ENCODE results near the gene ANGPTL8.

The ANGPTL8 gene

GRCh38 chr19:11239377-11240000 is at the start of gene ANGPTL8:
ANGPTL8 (plus strand) TSS chr19:11239619; CDS start chr19:11239638, 19 bp downstream.
- no peak for DNase-seq
- H3K4me3 Mint-ChIP-seq, result no peak within 1 kb of the TSS
- H3K27me3 Mint-ChIP-seq, result peaks cover 39% of the 10 kb centered on the region
- peaks cover 13% of the 10 kb centered on the region for H3K9me3 Mint-ChIP-seq
- CTCF ChIA-PET, result no interaction called here
- H3K36me3 Mint-ChIP-seq, result no peaks in the 10 kb centered on the region
- H3K4me1 Mint-ChIP-seq, result peaks cover 6% of the 10 kb centered on the region
- no peak within 1 kb of the TSS for H3K27ac Mint-ChIP-seq

- Mint-ChIP-seq H3K27me3 (peaks cover 25% of the 10 kb centered on the region), H3K9me3 (no peaks in the 10 kb centered on the region), H3K4me3 (no peak overlapping the region), H3K4me1 (peaks cover 7% of the 10 kb centered on the region), H3K27ac (no peak overlapping the region), H3K36me3 (no peaks in the 10 kb centered on the region)
- CTCF ChIA-PET, result interaction anchor here (1.1 kb wide), 1 partner anchor 105 kb away, joined by 3 read pairs; no protein-coding TSS in a partner anchor
- no peak for DNase-seq
Observed at GRCh38 chr19:11190501-11190900, 48.9 kb upstream of the ANGPTL8 start.

GRCh38 chr19:11191273-11191755 is 48.1 kb upstream of the ANGPTL8 start:
- Mint-ChIP-seq H3K4me1 (peaks cover 13% of the 10 kb centered on the region), H3K4me3 (no peak overlapping the region), H3K9me3 (no peaks in the 10 kb centered on the region), H3K27me3 (peaks cover 28% of the 10 kb centered on the region), H3K27ac (no peak overlapping the region), H3K36me3 (no peaks in the 10 kb centered on the region)
- no peak for DNase-seq
- CTCF ChIA-PET, result interaction anchor here (1.1 kb wide), 1 partner anchor 106 kb away, joined by 3 read pairs; no protein-coding TSS in a partner anchor

- Mint-ChIP-seq H3K4me1 (peaks cover 16% of the 10 kb centered on the region), H3K9me3 (no peaks in the 10 kb centered on the region), H3K27ac (no peak overlapping the region), H3K27me3 (peaks cover 27% of the 10 kb centered on the region), H3K4me3 (no peak overlapping the region), H3K36me3 (no peaks in the 10 kb centered on the region)
- no peak for DNase-seq
- CTCF ChIA-PET, result no interaction called here
Observed at GRCh38 chr19:11191934-11192333, 47.5 kb upstream of the ANGPTL8 start.

- CTCF ChIA-PET, result no interaction called here
- DNase-seq, result no peak
- Mint-ChIP-seq H3K36me3 (no peaks in the 10 kb centered on the region), H3K4me3 (no peak overlapping the region), H3K27ac (no peak overlapping the region), H3K4me1 (peaks cover 21% of the 10 kb centered on the region), H3K27me3 (peaks cover 29% of the 10 kb centered on the region), H3K9me3 (no peaks in the 10 kb centered on the region)
Observed at GRCh38 chr19:11192957-11193939, 46.2 kb upstream of the ANGPTL8 start.

- Mint-ChIP-seq H3K27ac (no peak overlapping the region), H3K4me1 (peaks cover 21% of the 10 kb centered on the region), H3K4me3 (no peak overlapping the region), H3K36me3 (no peaks in the 10 kb centered on the region), H3K9me3 (no peaks in the 10 kb centered on the region), H3K27me3 (peaks cover 39% of the 10 kb centered on the region)
- no peak for DNase-seq
- CTCF ChIA-PET, result no interaction called here
Observed at GRCh38 chr19:11194173-11194572, 45.2 kb upstream of the ANGPTL8 start.

- H3K27ac Mint-ChIP-seq, result peak overlapping the region; percentile 42
- no peaks in the 10 kb centered on the region for H3K36me3 Mint-ChIP-seq
- peak overlapping the region; percentile 35 for H3K4me3 Mint-ChIP-seq
- no peaks in the 10 kb centered on the region for H3K9me3 Mint-ChIP-seq
- peak; percentile 46 for DNase-seq
- CTCF ChIA-PET, result interaction anchor here (0.6 kb wide), 1 partner anchor 24 kb away, joined by 3 read pairs; no protein-coding TSS in a partner anchor
- H3K27me3 Mint-ChIP-seq, result peaks cover 44% of the 10 kb centered on the region
- H3K4me1 Mint-ChIP-seq, result peaks cover 21% of the 10 kb centered on the region
Observed at GRCh38 chr19:11194656-11195558, 44.5 kb upstream of the ANGPTL8 start.

- Mint-ChIP-seq H3K9me3 (no peaks in the 10 kb centered on the region), H3K4me3 (peak overlapping the region; percentile 1), H3K36me3 (no peaks in the 10 kb centered on the region), H3K27ac (no peak overlapping the region), H3K4me1 (peaks cover 21% of the 10 kb centered on the region), H3K27me3 (peaks cover 49% of the 10 kb centered on the region)
- DNase-seq, result no peak
- CTCF ChIA-PET, result no interaction called here
Observed at GRCh38 chr19:11195681-11196080, 43.7 kb upstream of the ANGPTL8 start.

- Mint-ChIP-seq H3K27ac (peak overlapping the region; percentile 16), H3K4me3 (peak overlapping the region; percentile 71), H3K27me3 (peaks cover 49% of the 10 kb centered on the region), H3K4me1 (peaks cover 21% of the 10 kb centered on the region), H3K36me3 (no peaks in the 10 kb centered on the region), H3K9me3 (no peaks in the 10 kb centered on the region)
- CTCF ChIA-PET, result no interaction called here
- peak; percentile 36 for DNase-seq
Observed at GRCh38 chr19:11196406-11197287, 42.8 kb upstream of the ANGPTL8 start.

GRCh38 chr19:11197291-11198174 is 41.9 kb upstream of the ANGPTL8 start, which contains the start of gene KANK2:
KANK2 (minus strand) TSS chr19:11197545; CDS start chr19:11194511, 3,034 bp downstream.
- DNase-seq, result peak; percentile 83
- Mint-ChIP-seq H3K27me3 (peaks cover 49% of the 10 kb centered on the region), H3K4me1 (peaks cover 21% of the 10 kb centered on the region), H3K9me3 (no peaks in the 10 kb centered on the region), H3K27ac (peak within 1 kb of the TSS; percentile 16), H3K36me3 (no peaks in the 10 kb centered on the region), H3K4me3 (peak within 1 kb of the TSS; percentile 77)
- CTCF ChIA-PET, result no interaction called here

GRCh38 chr19:11198175-11198534 is 41.3 kb upstream of the ANGPTL8 start:
- no peaks in the 10 kb centered on the region for H3K36me3 Mint-ChIP-seq
- CTCF ChIA-PET, result interaction anchor here (0.8 kb wide), 1 partner anchor 162 kb away, joined by 4 read pairs; no protein-coding TSS in a partner anchor
- H3K9me3 Mint-ChIP-seq, result no peaks in the 10 kb centered on the region
- H3K4me3 Mint-ChIP-seq, result peak overlapping the region; percentile 77
- no peak overlapping the region for H3K27ac Mint-ChIP-seq
- H3K4me1 Mint-ChIP-seq, result peaks cover 21% of the 10 kb centered on the region
- H3K27me3 Mint-ChIP-seq, result peaks cover 52% of the 10 kb centered on the region
- no peak for DNase-seq

- Mint-ChIP-seq H3K9me3 (no peaks in the 10 kb centered on the region), H3K27me3 (peaks cover 60% of the 10 kb centered on the region), H3K27ac (no peak overlapping the region), H3K4me3 (peak overlapping the region; percentile 40), H3K4me1 (peaks cover 21% of the 10 kb centered on the region), H3K36me3 (no peaks in the 10 kb centered on the region)
- CTCF ChIA-PET, result interaction anchor here (0.8 kb wide), 1 partner anchor 163 kb away, joined by 4 read pairs; no protein-coding TSS in a partner anchor
- no peak for DNase-seq
Observed at GRCh38 chr19:11198769-11199424, 40.5 kb upstream of the ANGPTL8 start.

Data from activated naive CD4-positive, alpha-beta T cell treated with anti-CD3 and anti-CD28 coated beads, Interleukin-2, amount 10 ng/mL, durations not matched to agents 7 days and 5 days (primary cell).